Keratinocyte (primary cell): ENCODE results near the gene CIDEA.
"Not testable (repeated sequence)": the region's sequence is repeated elsewhere in the genome, so short reads cannot be mapped to it uniquely, and the experiment has no call there.

Experiments used
- EZH2 ChIP-seq: IDR thresholded peaks from one replicate; pipeline ENCODE4 v1.6.1; 2012; ENCODE audit warnings: inconsistent platforms, mild to moderate bottlenecking, low read length, moderate library complexity
- TF ChIP-seq, protein P1 (sequence below), 3 experiments: IDR thresholded peaks in 1 of 3; conservative IDR thresholded peaks in 1 of 3; optimal IDR thresholded peaks in 1 of 3; 2 replicates in 2 of 3; 3 replicates in 1 of 3; pipeline versions ENCODE3 to v1.5.1; 2011; ENCODE audit warnings: low read length in 3 of 3, mild to moderate bottlenecking in 3 of 3, moderate library complexity in 2 of 3, control low read depth in 1 of 3, inconsistent platforms in 1 of 3; ENCODE audit not compliant: insufficient read depth in 2 of 3; ENCODE audit errors: extremely low read depth in 1 of 3

DNA sequence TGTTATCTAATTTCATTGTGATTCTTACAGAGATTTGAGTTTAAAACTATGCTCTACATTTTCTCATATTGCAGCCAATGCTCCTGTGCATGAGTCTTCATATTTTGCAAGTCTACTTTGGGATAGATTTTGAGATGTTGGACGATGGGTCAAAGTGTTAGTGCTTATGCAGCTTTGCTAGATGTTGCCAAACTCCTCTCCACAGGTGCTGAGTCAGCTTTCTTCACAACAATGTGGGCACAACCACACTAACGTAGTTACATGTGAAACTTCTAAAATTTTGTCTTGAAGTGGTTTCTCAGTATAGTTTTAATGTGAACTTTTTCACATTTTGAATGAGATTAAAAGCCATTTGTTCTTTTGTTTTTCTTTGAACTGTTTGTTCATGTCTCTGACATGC, 32.1 kb upstream of the CIDEA start:
- TF ChIP-seq EZH2, result not testable (repeated sequence)
- TF ChIP-seq, protein P1, sequence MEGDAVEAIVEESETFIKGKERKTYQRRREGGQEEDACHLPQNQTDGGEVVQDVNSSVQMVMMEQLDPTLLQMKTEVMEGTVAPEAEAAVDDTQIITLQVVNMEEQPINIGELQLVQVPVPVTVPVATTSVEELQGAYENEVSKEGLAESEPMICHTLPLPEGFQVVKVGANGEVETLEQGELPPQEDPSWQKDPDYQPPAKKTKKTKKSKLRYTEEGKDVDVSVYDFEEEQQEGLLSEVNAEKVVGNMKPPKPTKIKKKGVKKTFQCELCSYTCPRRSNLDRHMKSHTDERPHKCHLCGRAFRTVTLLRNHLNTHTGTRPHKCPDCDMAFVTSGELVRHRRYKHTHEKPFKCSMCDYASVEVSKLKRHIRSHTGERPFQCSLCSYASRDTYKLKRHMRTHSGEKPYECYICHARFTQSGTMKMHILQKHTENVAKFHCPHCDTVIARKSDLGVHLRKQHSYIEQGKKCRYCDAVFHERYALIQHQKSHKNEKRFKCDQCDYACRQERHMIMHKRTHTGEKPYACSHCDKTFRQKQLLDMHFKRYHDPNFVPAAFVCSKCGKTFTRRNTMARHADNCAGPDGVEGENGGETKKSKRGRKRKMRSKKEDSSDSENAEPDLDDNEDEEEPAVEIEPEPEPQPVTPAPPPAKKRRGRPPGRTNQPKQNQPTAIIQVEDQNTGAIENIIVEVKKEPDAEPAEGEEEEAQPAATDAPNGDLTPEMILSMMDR (optimal IDR thresholded peaks at IDR 0.05 in 1 of 3, IDR thresholded peaks at IDR 0.05 in 1 of 3, conservative IDR thresholded peaks at IDR 0.05 in 1 of 3; ENCODE audit: extremely low read depth in 1 of 3, insufficient read depth in 2 of 3, low read length in 3 of 3), result not testable (repeated sequence)
